ENCODE results near the gene C16orf82.

C16orf82 gene

DNA sequence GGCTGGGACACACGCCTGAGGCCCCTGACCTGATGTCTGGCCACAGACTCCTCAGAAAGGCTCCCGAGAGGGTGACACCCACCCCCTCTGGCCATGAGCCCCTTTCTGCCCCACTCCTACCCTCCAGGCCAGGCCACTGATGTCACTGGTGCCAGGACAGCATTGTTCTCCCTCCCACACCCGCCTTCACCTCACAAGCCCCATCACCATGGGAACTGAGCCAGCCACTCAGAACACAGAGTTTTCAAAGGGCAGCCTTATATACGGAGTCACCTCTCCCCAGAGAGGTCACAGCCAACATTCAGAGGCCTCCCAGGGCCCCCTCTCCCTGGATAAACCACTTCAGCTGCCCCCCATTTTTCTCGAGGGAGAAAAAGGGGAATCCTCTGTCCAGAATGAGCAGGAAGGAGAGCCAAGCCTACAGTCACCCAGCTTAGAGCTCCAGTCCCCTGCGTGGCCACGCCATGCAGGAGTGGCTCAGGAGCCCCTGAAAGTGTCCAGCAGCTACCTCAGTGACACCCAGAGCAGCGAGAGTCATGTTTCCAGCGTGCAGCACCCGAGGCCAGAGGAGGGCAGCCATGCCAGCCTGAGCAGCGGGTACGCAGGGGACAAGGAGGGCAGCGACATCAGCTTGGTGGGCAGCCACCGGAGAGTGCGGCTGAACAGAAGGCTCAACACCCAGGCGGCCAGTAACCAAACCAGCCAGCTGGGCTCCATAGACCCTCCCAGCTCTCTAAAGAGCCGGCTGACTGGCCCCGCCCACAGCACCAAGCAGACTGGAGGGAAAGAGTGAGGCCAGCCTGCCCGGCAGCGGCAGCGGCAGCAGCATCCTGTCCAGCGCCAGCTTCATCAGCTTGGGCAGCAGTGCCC is at the start of gene C16orf82:
Gene C16orf82, plus strand, starts transcription at position 260 of the 870 bp plus-strand sequence.
- no peak for DNase-seq (ENCODE audit: extremely low spot score, insufficient read length, low read depth)
- no peak for FAIRE-seq

DNA sequence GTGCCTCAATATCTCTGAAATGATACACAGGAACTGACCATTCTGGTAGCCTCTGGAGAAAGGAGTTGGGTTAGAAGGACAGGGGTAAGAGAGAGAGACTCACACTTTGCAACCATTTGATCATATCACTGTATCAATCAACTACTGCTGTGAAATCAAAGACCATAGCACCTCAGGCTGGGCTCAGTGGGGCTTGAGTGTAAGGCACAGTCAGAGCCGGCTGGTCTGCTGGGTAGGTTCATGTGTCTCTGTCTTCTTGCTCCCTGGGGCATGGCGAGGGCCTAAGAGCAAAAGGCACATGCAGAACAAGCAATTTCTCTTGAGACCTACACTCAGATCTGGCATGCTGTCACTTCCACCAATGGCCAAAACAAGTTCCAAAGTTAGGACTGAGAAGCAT is 46.7 kb upstream of the C16orf82 start:
- FAIRE-seq = no peak
- no peak for DNase-seq (ENCODE audit: extremely low spot score, insufficient read length, low read depth)

DNA sequence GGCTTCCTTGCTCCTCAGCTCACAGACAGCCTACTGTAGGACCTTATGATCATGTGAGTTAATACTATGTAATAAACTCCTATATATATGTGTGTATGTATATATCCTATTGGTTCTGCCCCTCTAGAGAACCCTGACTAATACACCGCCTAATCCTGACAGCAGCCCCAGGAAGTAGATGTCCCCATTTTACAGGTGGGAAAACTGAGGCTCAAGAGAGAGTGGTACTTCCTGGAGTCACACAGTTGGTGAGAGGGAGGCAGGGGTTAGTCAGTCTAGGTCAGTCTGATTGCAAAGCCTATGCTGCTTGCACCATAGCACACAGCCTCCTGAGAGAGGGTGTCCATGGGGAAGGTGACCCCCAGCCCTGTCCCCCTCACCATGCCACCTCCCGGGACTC is 42.7 kb upstream of the C16orf82 start:
- DNase-seq (ENCODE audit: extremely low spot score, insufficient read length, low read depth) (no peak), FAIRE-seq (no peak)

DNA sequence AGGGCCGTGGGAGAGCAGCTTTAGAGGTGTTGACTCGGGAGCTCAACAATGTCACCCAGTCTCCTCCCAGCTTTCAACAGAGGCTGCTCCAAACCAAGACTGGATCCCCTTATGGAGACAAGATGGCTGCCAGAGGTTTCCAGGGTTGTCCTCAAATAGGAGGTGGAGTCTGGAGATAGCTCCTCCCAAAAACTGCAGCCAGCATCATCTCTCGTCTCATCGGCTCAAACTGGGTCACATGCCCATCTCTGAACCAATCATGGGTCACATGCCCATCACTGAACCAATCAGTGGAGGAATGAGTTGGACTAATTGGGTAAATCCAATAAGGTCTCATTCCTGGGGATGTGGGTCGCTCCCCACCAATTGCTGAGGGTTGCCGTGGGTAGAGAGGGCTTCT is 41.1 kb upstream of the C16orf82 start:
- FAIRE-seq (no peak), DNase-seq (ENCODE audit: extremely low spot score, insufficient read length, low read depth) (no peak)

DNA sequence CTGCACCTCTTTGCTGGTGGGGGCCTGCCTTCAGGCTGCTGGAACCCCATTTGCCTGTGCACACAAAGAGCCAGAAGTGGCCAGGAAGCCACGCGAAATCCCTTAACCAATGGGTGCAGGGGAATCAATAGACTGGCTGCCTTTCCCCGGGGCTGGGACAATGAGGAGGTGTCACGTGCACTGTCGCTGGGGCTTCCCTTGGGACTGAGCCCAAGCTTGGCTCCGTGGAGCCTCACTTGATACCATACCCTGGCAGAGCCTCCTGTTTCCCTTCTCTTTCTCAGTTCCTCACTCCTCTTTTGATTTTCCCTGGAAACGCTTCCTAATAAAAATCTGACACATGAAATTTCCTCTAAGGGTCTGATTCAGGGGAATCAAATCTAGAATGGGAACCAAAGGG is 38.8 kb upstream of the C16orf82 start:
- no peak for FAIRE-seq
- no peak for DNase-seq (ENCODE audit: extremely low spot score, insufficient read length, low read depth)

DNA sequence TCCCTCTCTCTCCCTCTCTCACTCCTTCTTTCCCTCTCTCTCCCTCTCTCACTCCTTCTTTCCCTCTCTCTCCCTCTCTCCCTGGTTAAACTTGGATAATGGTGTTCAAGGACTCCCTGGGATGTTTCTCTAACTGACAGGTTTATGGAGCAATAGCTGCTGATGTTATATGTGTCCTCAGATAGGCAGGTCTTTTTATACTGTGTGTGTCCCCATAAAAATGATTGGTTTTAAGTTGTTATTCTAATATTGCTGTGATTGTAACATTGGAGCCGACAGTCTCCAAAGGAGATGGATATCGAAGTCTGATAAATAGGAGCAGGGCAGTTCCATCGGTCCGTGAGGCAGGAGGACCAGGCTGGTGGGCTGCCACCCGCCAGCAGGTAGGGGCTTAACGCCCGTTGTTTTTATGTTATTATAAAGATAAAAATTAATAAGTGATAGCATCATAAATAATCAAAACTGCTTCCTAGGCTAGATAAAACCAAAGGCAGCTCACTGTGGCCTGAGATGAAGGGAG is 38.1 kb upstream of the C16orf82 start:
- FAIRE-seq (no peak), DNase-seq (ENCODE audit: extremely low spot score, insufficient read length, low read depth) (no peak)

DNA sequence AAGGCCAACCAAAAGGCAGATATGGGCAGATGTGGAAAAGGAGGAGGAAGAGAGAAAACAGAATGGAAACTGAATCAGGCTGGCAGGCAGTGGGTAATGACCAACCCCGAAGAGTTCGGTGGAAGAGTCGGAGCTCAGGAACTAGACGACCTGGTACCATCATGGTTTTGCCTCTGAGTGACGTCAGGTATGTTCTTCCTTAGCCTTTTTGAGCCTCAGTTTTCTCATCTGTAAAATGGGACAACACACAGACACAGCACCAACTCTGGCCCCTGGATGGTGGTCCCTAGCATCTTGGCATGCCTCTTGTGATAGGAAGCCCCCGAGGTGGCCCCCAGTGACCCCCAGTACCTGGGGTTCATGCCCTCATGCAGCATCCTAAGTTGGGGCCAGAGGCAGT is 37.2 kb upstream of the C16orf82 start:
- FAIRE-seq (no peak), DNase-seq (ENCODE audit: extremely low spot score, insufficient read length, low read depth) (no peak)

DNA sequence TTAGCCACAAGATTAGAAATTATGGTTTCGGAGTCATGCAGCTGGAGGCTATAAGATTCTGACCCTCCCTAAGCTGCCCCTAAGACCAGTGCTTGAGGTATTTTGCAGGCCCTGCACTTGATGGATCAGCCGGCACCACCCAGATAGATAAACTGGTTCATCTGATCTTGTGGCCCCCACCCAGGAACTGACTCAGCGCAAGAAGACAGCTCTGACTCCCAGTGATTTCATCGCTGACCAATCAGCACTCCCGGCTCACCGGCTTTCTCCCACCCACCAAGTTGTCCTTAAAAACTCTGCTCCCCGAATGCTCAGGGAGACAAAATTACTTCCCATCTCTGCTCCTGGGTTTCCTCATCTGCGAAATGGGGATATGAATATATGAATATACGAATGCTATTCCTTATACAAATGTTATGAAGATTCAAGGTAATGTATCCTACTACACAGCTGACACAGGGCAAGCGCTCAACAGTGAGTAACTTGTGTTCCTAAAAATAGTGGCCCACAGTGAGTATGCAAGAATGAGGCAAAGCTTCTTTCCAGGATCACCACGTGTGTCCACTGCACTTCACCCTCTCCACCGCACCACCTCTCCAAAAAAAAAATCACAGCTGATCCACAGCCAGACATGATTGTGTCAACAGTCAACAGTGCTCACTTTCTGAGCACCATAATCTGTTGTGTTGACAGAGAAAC is 33.3 kb upstream of the C16orf82 start:
- DNase-seq (ENCODE audit: extremely low spot score, insufficient read length, low read depth) (no peak), FAIRE-seq (no peak)

DNA sequence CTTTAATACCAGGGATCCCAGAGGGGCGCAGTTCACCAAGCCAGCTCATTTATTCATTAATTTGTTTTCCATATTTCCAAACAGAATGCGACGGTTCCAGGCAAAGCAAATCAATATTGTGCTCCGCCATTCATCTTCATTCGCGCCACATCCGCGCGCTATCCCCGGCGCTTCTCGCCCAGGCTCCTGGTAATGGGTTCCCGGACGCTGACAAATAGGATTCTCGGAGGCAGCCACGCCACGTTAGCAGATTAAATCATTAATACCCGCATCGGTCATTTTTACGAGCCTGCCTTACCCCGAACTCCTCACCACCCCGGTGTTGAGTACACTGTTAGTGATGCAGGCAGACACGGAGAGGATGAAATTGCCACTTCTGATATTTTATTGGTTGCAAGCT is 26.0 kb upstream of the C16orf82 start:
- DNase-seq (ENCODE audit: extremely low spot score, insufficient read length, low read depth) (no peak), FAIRE-seq (no peak)

DNA sequence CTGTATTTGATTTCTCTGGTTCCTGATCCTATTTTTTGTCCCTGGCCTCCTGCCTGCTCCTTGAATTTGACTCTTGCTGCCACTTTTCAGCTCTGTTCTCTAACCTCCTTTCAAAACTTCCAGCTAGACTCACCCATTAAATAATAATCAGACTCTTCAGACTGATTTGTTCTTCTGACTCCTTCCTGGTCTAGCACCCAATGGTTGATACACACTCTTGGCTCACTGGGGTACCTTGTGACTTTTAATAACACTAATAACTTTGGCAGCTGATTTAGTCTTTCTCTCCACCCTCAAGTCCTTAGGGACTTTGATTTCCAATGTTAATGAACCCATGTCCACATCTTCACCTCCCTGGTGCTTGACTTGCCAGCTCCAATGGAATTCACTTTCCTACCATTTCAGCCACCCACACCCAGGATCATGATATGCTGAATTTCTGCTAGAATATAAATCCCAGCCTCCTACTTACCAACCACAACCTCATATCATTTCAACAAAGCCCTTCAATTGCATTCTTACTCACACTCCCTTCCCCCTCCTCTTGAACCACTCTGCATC is 19.7 kb upstream of the C16orf82 start:
- FAIRE-seq = no peak
- DNase-seq (ENCODE audit: extremely low spot score, insufficient read length, low read depth) = no peak

DNA sequence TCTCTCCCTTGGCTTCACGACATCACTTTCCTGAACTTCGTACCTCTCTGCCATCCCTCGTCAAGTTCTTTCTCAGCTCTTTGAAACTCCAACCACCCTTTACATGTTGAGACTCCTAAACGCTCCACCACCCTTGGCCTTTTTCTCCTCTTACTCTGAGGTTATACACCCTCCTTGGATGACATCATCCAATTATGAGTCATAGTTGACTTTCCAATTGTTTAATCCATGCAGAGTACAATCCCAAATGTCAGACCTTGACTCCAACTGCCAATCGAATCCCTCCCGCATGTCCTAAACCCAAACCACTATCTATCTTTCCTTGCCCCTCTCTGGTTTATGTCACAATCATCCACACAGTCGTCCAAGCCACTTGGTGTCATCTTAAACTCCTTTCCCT is 18.4 kb upstream of the C16orf82 start:
- FAIRE-seq = no peak
- no peak for DNase-seq (ENCODE audit: extremely low spot score, insufficient read length, low read depth)

DNA sequence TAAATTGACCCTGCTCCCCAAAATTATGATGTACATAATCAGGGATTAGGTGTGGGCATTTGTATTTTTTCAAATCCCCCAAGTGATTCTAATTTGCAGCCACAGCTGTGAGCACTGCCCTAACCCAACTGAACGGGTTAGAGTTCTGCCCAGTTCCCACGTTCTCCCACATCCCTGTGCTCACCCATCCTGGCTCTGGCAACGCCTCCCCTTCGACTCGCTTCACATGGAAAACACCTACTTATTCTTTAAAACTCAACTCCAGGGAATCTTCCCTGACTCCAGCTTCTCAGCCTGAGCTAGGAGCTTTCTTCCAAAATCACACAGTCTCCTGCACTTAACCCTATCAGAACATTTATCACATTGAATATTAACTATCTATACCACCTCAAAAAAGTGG is 17.6 kb upstream of the C16orf82 start:
- DNase-seq (ENCODE audit: extremely low spot score, insufficient read length, low read depth) = no peak
- FAIRE-seq = no peak

DNA sequence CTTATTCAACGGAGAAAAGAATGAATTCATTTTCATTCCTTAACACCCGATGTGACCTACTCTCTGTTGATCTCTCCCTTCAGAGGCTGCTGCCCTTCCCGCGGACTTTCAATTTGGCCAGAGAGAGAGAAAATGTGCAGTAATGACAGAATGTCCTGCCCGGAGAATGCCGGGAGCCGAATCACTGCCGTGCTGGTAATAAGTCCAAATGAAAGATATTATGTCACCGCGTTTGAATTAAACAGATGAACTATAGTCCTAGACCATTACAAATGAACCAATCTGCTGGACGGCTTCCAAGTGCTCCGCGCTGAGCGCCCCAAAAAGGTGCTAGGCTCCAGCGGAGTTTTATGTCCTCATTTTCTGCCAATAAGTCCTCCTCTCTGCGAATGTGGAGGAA is 14.7 kb upstream of the C16orf82 start:
- DNase-seq (ENCODE audit: extremely low spot score, insufficient read length, low read depth) (no peak), FAIRE-seq (no peak)

DNA sequence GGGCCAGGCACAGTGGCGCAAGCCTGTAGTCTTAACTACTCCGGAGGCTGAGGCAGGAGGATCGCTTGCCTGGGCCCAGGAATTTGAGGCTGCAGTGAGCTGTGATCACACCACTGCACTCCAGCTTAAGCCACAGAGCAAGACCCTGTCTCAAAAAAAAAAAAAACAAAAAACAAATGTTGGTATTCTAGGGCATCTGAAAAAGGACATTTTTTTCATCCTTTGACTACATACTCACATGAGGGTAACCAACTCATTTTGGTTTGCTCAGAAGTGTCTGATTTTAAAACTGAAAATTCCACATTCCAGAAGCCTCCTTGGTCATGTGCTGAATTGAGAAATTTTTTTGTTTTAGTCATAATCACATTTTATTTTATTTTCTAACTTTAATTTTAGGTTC is 12.7 kb upstream of the C16orf82 start:
- DNase-seq (ENCODE audit: extremely low spot score, insufficient read length, low read depth) (no peak), FAIRE-seq (no peak)

DNA sequence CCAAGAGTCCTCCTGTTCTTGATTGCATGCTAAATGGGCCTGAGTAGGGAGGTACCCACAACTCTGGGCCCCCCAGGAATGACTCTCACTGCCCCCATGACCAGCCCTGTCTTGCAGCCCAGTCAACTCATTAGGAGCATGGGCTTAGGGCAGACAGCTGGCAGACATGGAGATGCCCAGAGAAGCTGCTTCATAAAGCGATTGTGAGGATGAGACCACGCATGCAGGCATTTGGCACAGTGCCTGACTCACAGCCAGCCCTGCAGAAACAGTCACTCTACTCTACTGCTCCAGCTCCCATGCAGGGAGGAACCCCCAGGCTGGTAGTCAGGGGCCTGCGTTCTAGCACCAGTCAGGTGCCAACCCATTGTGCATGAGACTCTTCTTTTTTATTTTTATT is 8.4 kb upstream of the C16orf82 start:
- no peak for FAIRE-seq

DNA sequence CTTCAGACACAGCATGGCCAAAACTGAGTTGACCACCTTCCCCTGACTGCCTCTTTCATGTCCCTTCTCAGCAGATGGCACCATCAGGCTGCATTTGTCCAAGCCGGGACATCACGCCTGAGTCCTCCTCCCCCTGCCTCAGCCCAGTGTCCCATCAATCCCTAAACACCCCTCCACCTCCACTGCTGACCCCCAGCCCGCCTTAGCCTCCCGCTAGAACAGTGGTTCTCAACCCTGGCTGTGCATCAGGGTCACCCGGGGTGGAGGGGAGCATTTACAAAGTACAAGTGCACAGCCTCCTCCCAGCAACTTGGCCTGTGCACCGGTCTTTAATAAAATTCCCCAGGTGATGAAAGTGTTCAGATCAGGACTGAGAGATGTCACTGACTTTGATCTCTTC is 4.0 kb downstream of the C16orf82 start:
- DNase-seq (ENCODE audit: extremely low spot score, insufficient read length, low read depth) = no peak
- no peak for FAIRE-seq

More for the DNA sequence above, 8.4 kb upstream of the C16orf82 start:
- DNase-seq (ENCODE audit: extremely low spot score, insufficient read length, low read depth) = no peak

DNA sequence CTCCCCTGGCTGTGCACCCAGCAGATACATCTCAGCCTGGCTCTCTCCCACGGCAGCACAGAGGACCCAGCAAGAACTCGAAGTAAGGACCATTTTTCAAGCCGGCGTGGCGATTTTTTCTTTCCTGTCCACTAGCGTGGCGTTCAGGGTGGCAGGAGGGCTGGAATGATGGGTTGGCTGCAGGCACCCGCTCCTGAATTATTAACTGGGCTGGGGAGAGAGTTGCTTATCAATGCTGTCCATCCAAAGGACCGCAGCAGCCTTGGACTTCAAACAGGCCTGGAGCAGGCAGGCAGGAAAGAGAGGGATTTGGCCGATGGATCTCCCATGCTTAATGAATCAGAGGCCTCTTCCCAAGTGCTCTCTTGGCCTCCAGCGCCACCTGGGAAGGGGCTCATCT is 7.0 kb downstream of the C16orf82 start:
- DNase-seq (ENCODE audit: extremely low spot score, insufficient read length, low read depth) = no peak
- no peak for FAIRE-seq

DNA sequence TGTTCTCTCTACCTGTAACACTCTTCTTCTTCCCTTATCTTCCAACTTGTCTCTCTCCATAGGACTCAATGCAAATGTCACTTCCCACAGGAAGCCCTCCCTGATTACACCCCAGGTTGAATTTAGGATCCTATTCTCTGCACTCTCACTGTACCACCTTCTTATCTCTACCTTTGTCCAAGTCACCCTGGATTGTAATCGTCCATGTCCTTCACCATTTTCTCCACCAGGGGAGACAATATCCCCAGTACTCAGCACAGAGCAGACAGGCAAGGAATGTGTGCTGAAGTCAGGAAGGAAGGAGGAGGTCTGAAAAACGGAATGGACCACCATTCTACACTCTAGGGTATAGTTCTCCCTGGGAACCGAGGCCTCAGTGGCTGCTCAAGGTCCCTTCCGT is 14.2 kb downstream of the C16orf82 start:
- DNase-seq (ENCODE audit: extremely low spot score, insufficient read length, low read depth) (no peak), FAIRE-seq (no peak)

DNA sequence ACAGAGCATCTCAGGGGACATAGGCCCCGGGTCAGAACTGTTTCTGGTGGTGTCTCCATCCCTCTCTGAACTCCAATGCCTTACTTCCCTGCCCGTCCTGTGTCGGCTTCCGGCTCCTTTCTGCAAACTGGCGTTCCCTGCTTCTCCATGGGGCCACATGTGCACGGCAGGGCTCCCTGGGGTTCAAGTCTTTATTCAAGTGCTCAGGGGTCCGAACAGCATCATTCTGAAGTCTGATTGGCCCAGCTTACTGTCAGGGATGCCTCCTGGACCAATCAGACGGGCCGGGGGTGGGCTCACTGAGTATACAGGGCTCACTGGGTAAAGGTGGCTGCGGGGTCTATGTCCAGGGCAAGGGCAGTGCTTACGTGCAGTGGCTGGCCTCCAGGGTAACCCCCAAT is 17.1 kb downstream of the C16orf82 start:
- FAIRE-seq (no peak), DNase-seq (ENCODE audit: extremely low spot score, insufficient read length, low read depth) (no peak)

DNA sequence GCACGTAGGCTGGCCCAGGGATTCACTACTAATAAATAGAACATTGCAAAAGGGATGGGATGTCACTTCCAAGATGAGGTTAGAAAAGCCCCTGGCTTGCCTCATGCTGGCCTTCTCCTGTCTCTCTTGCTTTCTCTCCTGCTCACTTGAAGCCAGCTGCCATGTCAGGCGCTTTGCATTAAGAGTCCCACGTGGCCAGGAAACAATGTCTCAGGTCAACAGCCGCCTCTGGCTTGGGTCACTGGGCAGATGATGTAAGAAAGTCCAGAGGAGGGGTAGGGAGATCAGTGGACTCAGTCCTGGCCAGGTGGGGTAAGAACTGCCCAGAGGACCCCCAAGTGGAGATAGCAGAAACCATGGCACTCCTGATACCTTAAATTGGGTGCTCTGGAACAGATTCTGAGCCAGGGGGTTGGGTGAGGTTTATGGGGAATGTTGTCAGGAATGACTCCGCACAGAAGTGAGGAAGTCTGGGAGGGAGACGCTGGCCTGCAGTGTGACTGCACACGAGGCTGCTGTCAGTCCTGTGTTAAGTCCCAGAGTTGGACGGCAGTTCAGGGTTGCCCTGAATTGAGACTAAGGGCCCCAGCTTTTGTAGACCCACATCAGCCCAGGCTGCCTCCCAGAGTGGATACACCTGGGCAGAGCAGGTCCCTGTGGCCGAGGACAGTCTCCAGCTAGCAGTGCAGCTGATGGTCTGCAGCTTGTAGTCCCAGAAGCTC is 17.7 kb downstream of the C16orf82 start:
- DNase-seq (ENCODE audit: extremely low spot score, insufficient read length, low read depth) = no peak
- no peak for FAIRE-seq

Measured in GM18507 (cell line).